Natural killer cell (primary cell): ENCODE results near the gene PSMD8. TPM values are rescaled to one million over a fixed set of nuclear protein-coding genes. Genes with fewer than 3 reads are reported as not detected.
"Not testable (repeated sequence)": the region's sequence is repeated elsewhere in the genome, so short reads cannot be mapped to it uniquely, and the experiment has no call there.

Source experiments
- ATAC-seq, 3 donors: fragments of 150-1000 bp in 2 of 3; fragments of 200-7000 bp in 1 of 3; cut with Tn5 transposase; 1 replicate in 1 of 3; 2 replicates in 2 of 3; pipeline ENCODE4 v1.10.0; 2021; ENCODE audit warnings: mild to moderate bottlenecking in 2 of 3, moderate library complexity in 2 of 3
- DNase-seq, 2 donors: peaks; one replicate each; pipeline versions ENCODE4 v3.0.0 to v3.0.0-alpha.2; 2013 to 2021; ENCODE audit warnings: mixed read lengths in 1 of 2
- H3K27ac ChIP-seq: one replicate; pipeline ENCODE4 v1.5.1; 2013; ENCODE audit warnings: mild to moderate bottlenecking, low read length
- H3K27me3 ChIP-seq: one replicate; pipeline ENCODE4 v1.6.1; 2013; ENCODE audit warnings: low read length; ENCODE audit not compliant: control insufficient read depth, insufficient read depth
- H3K36me3 ChIP-seq: one replicate; pipeline ENCODE4 v1.6.1; 2013; ENCODE audit warnings: low read length; ENCODE audit not compliant: control insufficient read depth, insufficient read depth
- H3K4me1 ChIP-seq: one replicate; pipeline ENCODE4 v1.6.1; 2013; ENCODE audit warnings: low read length; ENCODE audit not compliant: control insufficient read depth, insufficient read depth
- H3K4me3 ChIP-seq: one replicate; pipeline ENCODE4 v1.5.1; 2013; ENCODE audit warnings: low read length
- H3K9me3 ChIP-seq: one replicate; pipeline ENCODE4 v1.6.1; 2013; ENCODE audit warnings: low read length; ENCODE audit not compliant: control insufficient read depth, insufficient read depth
- H3K27ac Mint-ChIP-seq, 2 donors: one replicate each; pipeline ENCODE4 v1.8.0; 2022; ENCODE audit warnings: mild to moderate bottlenecking in 2 of 2, mixed read lengths in 2 of 2, moderate library complexity in 1 of 2
- H3K27me3 Mint-ChIP-seq, 2 donors: one replicate each; pipeline ENCODE4 v1.8.0; 2022; ENCODE audit warnings: low read depth in 2 of 2, mixed read lengths in 2 of 2
- H3K36me3 Mint-ChIP-seq: one replicate; pipeline ENCODE4 v1.8.0; 2022; ENCODE audit warnings: mixed read lengths
- H3K4me1 Mint-ChIP-seq, 2 donors: one replicate each; pipeline ENCODE4 v1.8.0; 2022; ENCODE audit warnings: mixed read lengths in 2 of 2
- H3K4me3 Mint-ChIP-seq: one replicate; pipeline ENCODE4 v1.8.0; 2022; ENCODE audit warnings: mild to moderate bottlenecking, moderate library complexity, mixed read lengths
- H3K9me3 Mint-ChIP-seq, 2 donors: one replicate each; pipeline ENCODE4 v1.8.0; 2022; ENCODE audit warnings: mixed read lengths in 2 of 2
- WGBS: methylation state at CpG from one replicate; pipeline ENCODE4 v1.1.7; 2013; ENCODE audit warnings: missing lambda C conversion rate; ENCODE audit not compliant: insufficient coverage; 5-methylcytosine and 5-hydroxymethylcytosine counted together
- intact Hi-C: fragments of 100-400 bp; cut with micrococcal nuclease; formaldehyde crosslinking; loops from one replicate; pipeline ENCODE4 v1.14.2; 2022
- total RNA-seq, 4 donors: library from RNA; stranded (reverse); fragments of 120-200 nt in 1 of 4; gene quantifications; one replicate each; pipeline versions ENCODE4 v1.2.3 to v1.2.4, GENCODE V29; 2013 to 2022
- TF ChIP-seq, protein P1 (sequence below): fragments of 200-600 bp; IDR thresholded peaks from one replicate; pipeline ENCODE4 v1.8.0; 2022; ENCODE audit warnings: antibody characterized with exemption

PSMD8 gene
- total RNA-seq, 3 donors from 2014 or later (not counting 1 experiment from before 2014, with no cell fraction given), result 109 to 115 (median 109) TPM

DNA sequence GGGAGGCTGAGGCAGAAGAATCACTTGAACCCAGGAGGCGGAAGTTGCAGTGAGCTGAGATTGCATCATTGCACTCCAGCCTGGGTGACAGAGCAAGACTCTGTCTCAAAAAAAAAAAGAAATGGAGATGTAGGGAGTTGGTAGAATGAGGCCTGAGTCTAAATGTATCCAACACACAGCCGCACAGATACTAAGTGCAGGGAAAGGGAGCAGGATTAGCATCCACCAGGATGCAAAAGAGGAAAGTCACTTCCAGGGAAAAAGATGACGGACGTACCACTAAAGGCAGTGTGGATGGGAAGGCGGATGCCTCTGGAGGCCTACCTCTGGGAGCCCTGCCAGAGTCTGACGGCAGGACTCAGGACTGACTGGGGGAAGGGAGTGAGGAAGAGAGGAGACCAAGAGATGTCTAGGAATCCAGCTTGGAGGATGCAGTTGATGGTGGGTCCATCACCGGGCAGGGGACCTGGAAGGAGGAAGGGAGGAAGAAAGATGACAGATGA lies 35.3 kb downstream of the PSMD8 start:
- 97% methylated on average over 7 of the region's 7 CpGs for WGBS
- no peak for DNase-seq
- H3K9me3 Mint-ChIP-seq, result no peaks in the 10 kb centered on the region
- H3K27ac Mint-ChIP-seq, result peak overlapping the region in 1 of 2 donors; percentile 1
- H3K27ac ChIP-seq, result no peak overlapping the region
- no peaks in the 10 kb centered on the region for H3K9me3 ChIP-seq
- no peak for ATAC-seq
- intact Hi-C loops, result no loop called here
- H3K36me3 ChIP-seq, result peaks cover 17% of the 10 kb centered on the region
- H3K27me3 Mint-ChIP-seq, result no peaks in the 10 kb centered on the region
- H3K4me1 ChIP-seq, result no peaks in the 10 kb centered on the region
- no peaks in the 10 kb centered on the region for H3K4me1 Mint-ChIP-seq
- no peak overlapping the region for H3K4me3 ChIP-seq
- TF ChIP-seq, protein P1, sequence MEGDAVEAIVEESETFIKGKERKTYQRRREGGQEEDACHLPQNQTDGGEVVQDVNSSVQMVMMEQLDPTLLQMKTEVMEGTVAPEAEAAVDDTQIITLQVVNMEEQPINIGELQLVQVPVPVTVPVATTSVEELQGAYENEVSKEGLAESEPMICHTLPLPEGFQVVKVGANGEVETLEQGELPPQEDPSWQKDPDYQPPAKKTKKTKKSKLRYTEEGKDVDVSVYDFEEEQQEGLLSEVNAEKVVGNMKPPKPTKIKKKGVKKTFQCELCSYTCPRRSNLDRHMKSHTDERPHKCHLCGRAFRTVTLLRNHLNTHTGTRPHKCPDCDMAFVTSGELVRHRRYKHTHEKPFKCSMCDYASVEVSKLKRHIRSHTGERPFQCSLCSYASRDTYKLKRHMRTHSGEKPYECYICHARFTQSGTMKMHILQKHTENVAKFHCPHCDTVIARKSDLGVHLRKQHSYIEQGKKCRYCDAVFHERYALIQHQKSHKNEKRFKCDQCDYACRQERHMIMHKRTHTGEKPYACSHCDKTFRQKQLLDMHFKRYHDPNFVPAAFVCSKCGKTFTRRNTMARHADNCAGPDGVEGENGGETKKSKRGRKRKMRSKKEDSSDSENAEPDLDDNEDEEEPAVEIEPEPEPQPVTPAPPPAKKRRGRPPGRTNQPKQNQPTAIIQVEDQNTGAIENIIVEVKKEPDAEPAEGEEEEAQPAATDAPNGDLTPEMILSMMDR, result no peak
- H3K4me3 Mint-ChIP-seq, result no peak overlapping the region
- H3K27me3 ChIP-seq, result no peaks in the 10 kb centered on the region
- no peaks in the 10 kb centered on the region for H3K36me3 Mint-ChIP-seq

DNA sequence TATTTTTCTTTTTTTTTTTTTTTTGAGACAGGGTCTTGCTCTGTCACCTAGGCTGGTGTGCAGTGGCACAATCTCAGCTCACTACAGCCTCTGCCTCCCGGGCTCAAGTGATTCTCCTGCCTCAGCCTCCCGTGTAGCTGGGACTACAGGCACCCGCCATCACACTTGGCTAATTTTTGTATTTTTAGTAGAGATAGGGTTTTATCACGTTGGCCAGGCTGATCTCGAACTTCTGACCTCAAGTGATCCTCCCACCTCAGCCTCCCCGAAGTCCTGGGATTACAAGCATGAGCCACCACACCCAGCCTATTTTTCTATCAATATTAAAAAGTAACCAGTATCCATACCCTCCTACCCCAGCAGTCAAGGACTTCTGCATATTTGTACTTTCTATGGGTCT lies 36.0 kb downstream of the PSMD8 start:
- H3K27me3 Mint-ChIP-seq, H3K9me3 ChIP-seq, H3K27ac ChIP-seq, ATAC-seq, H3K4me3 Mint-ChIP-seq, H3K4me3 ChIP-seq, DNase-seq, H3K9me3 Mint-ChIP-seq, H3K4me1 Mint-ChIP-seq, H3K36me3 Mint-ChIP-seq, intact Hi-C loops, H3K27me3 ChIP-seq, H3K4me1 ChIP-seq, H3K27ac Mint-ChIP-seq: not testable (repeated sequence)
- peaks cover 15% of the 10 kb centered on the region for H3K36me3 ChIP-seq
- 80% methylated on average over 4 of the region's 6 CpGs for WGBS

DNA sequence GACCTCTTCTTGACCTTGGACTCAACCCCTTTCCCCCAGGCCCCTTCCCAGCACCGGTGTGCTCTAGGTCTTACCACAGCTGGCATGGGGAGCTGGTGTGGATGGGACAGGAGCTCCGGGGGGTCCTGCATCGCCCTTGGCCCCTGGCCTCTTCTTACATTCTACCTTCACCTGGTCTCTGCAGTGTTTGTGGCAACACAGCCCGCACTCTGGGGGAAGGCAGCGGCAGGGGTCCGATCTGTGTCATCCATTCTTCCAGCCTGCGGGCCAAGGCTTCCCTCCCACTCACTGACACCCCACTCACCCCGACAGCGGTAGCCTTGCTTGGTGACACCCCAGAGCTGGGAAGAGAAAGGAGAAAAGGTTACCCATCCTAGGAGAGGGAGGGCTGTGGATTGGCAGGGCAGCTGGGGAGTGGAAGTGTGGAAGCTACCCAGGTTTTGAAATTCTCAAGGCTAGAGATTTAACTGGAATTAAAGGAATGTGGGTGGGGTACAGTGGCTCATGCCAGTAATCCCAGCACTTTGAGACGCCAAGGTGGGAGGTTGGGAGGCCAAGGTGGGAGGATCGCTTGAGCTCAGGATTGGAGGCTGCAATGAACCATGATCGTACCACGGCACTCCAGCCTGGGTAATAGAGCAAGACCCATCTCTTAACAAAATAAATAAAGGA lies 36.8 kb downstream of the PSMD8 start:
- H3K27ac ChIP-seq, result no peak overlapping the region
- H3K36me3 ChIP-seq, result peaks cover 12% of the 10 kb centered on the region
- no peaks in the 10 kb centered on the region for H3K36me3 Mint-ChIP-seq
- intact Hi-C loops, result no loop called here
- H3K4me3 Mint-ChIP-seq, result no peak overlapping the region
- DNase-seq (no peak), ATAC-seq (no peak)
- no peaks in the 10 kb centered on the region for H3K9me3 Mint-ChIP-seq
- H3K4me1 ChIP-seq, result no peaks in the 10 kb centered on the region
- WGBS, result 94% methylated on average over 10 of the region's 13 CpGs
- H3K27ac Mint-ChIP-seq, result no peak overlapping the region
- H3K4me1 Mint-ChIP-seq, result no peaks in the 10 kb centered on the region
- H3K9me3 ChIP-seq, result no peaks in the 10 kb centered on the region
- no peaks in the 10 kb centered on the region for H3K27me3 Mint-ChIP-seq
- TF ChIP-seq, protein P1, result no peak
- no peak overlapping the region for H3K4me3 ChIP-seq
- H3K27me3 ChIP-seq, result no peaks in the 10 kb centered on the region

DNA sequence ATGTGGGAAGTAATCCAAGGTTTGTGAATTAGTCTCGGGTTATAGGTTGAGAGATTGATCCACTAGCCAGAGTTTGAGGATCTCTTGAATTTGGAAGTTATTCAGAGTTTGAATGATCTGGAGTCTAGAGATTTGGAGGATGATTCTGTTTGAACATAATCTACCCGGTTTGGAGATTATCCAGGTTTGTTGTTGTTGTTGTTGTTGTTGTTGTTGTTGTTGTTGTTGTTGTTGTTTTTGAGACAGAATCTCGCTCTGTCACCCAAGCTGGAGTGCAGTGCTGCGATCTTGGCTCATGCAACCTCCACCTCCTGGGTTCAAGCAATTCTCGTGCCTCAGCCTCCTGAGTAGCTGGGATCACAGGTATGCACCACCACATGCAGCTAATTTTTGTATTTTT lies 37.5 kb downstream of the PSMD8 start:
- H3K4me3 Mint-ChIP-seq, DNase-seq, H3K27ac Mint-ChIP-seq, H3K27me3 ChIP-seq, H3K9me3 ChIP-seq, H3K36me3 ChIP-seq, ATAC-seq, intact Hi-C loops, H3K4me3 ChIP-seq, H3K9me3 Mint-ChIP-seq, H3K4me1 Mint-ChIP-seq, H3K27ac ChIP-seq, H3K36me3 Mint-ChIP-seq, H3K27me3 Mint-ChIP-seq, H3K4me1 ChIP-seq: not testable (repeated sequence)
- WGBS, result 100% methylated on average over 5 of the region's 5 CpGs
